ENCODE results near the gene NFATC1. TPM values are rescaled to one million over a fixed set of nuclear protein-coding genes. Genes with fewer than 3 reads are reported as not detected.
"Not testable (repeated sequence)": the region's sequence is repeated elsewhere in the genome, so short reads cannot be mapped to it uniquely, and the experiment has no call there.

NFATC1 gene
- total RNA-seq, 3 donors from 2014 or later (not counting 1 experiment from before 2014, with no cell fraction given): 35.8 to 47.4 (median 37.1) TPM

GRCh38 chr18:79502782-79503181 is 107.1 kb downstream of the NFATC1 start:
- Mint-ChIP-seq H3K36me3 (peaks cover 28% of the 10 kb centered on the region), H3K27me3 (ENCODE audit: low read depth in 2 of 2) (no peaks in the 10 kb centered on the region), H3K27ac (no peak overlapping the region), H3K9me3 (peaks cover 13 to 18% of the 10 kb centered on the region in 2 donors), H3K4me1 (peaks cover 30 to 35% of the 10 kb centered on the region in 2 donors), H3K4me3 (no peak overlapping the region)
- H3K9me3 ChIP-seq (ENCODE audit: control insufficient read depth, insufficient read depth, low read length): peaks cover 4% of the 10 kb centered on the region
- ATAC-seq: no peak
- no peak overlapping the region for H3K4me3 ChIP-seq (ENCODE audit: low read length)
- DNase-seq: no peak
- no peak overlapping the region for H3K27ac ChIP-seq (ENCODE audit: low read length)
- H3K4me1 ChIP-seq (ENCODE audit: control insufficient read depth, insufficient read depth, low read length): peaks cover 24% of the 10 kb centered on the region
- H3K36me3 ChIP-seq (ENCODE audit: control insufficient read depth, insufficient read depth, low read length): no peaks in the 10 kb centered on the region
- 68% methylated on average over 3 of the region's 4 CpGs for WGBS (ENCODE audit: insufficient coverage)
- no peak for TF ChIP-seq CTCF (IDR thresholded peaks at IDR 0.05)
- intact Hi-C loops (cut with micrococcal nuclease): no loop called here
- H3K27me3 ChIP-seq (ENCODE audit: control insufficient read depth, insufficient read depth, low read length): no peaks in the 10 kb centered on the region

DNA sequence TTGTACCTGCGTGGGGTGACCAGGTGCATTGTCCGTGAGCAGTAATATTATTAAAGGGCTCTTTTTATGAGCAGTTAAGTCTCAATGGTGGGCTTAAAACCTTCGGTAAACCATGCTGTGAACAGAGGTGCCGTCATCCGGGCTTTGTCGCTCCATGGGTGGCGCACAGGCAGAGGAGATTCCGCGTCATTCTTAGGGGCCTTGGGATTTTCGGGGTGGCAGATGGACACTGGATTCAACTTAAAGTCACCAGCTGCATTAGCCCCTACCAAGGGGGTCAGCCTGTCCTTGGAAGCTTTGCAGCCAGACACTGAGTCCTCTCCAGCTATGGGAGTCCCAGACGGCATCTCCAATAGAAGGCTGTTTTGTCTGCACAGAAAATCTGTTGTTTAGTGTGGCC is 107.7 kb downstream of the NFATC1 start:
- intact Hi-C loops (cut with micrococcal nuclease): no loop called here
- WGBS (ENCODE audit: insufficient coverage): 98% methylated on average over 11 of the region's 11 CpGs
- no peak overlapping the region for H3K27ac ChIP-seq (ENCODE audit: low read length)
- H3K4me3 Mint-ChIP-seq: no peak overlapping the region
- TF ChIP-seq CTCF (IDR thresholded peaks at IDR 0.05): no peak
- peaks cover 30% of the 10 kb centered on the region for H3K4me1 ChIP-seq (ENCODE audit: control insufficient read depth, insufficient read depth, low read length)
- ATAC-seq: no peak
- H3K36me3 Mint-ChIP-seq: peaks cover 22% of the 10 kb centered on the region
- H3K9me3 ChIP-seq (ENCODE audit: control insufficient read depth, insufficient read depth, low read length): peaks cover 4% of the 10 kb centered on the region
- peaks cover 0 to under 1% of the 10 kb centered on the region in 2 donors for H3K27me3 Mint-ChIP-seq (ENCODE audit: low read depth in 2 of 2)
- peaks cover 37 to 42% of the 10 kb centered on the region in 2 donors for H3K4me1 Mint-ChIP-seq
- DNase-seq: no peak
- H3K9me3 Mint-ChIP-seq: peaks cover 10 to 13% of the 10 kb centered on the region in 2 donors
- no peaks in the 10 kb centered on the region for H3K36me3 ChIP-seq (ENCODE audit: control insufficient read depth, insufficient read depth, low read length)
- no peak overlapping the region for H3K27ac Mint-ChIP-seq
- H3K27me3 ChIP-seq (ENCODE audit: control insufficient read depth, insufficient read depth, low read length): no peaks in the 10 kb centered on the region
- H3K4me3 ChIP-seq (ENCODE audit: low read length): no peak overlapping the region

- no peak for ATAC-seq
- peak overlapping the region in 1 of 2 donors; percentile 72 for H3K27ac Mint-ChIP-seq
- WGBS (ENCODE audit: insufficient coverage): 95% methylated on average over 12 of the region's 12 CpGs
- peaks cover 16% of the 10 kb centered on the region for H3K36me3 Mint-ChIP-seq
- Histone ChIP-seq H3K9me3 (ENCODE audit: control insufficient read depth, insufficient read depth, low read length) (no peaks in the 10 kb centered on the region), H3K4me1 (ENCODE audit: control insufficient read depth, insufficient read depth, low read length) (peaks cover 36% of the 10 kb centered on the region), H3K27me3 (ENCODE audit: control insufficient read depth, insufficient read depth, low read length) (no peaks in the 10 kb centered on the region), H3K4me3 (ENCODE audit: low read length) (no peak overlapping the region), H3K36me3 (ENCODE audit: control insufficient read depth, insufficient read depth, low read length) (no peaks in the 10 kb centered on the region), H3K27ac (ENCODE audit: low read length) (no peak overlapping the region)
- intact Hi-C loops (cut with micrococcal nuclease): no loop called here
- no peak for DNase-seq
- H3K4me3 Mint-ChIP-seq: no peak overlapping the region
- no peak for TF ChIP-seq CTCF (IDR thresholded peaks at IDR 0.05)
- peaks cover 9 to 11% of the 10 kb centered on the region in 2 donors for H3K9me3 Mint-ChIP-seq
- H3K4me1 Mint-ChIP-seq: peaks cover 43 to 48% of the 10 kb centered on the region in 2 donors
- peaks cover 0 to 5% of the 10 kb centered on the region in 2 donors for H3K27me3 Mint-ChIP-seq (ENCODE audit: low read depth in 2 of 2)
Measured at GRCh38 chr18:79504034-79504433, 108.3 kb downstream of the NFATC1 start.

- not testable (repeated sequence) for H3K36me3 ChIP-seq (ENCODE audit: control insufficient read depth, insufficient read depth, low read length)
Measured at GRCh38 chr18:79504495-79504894, 108.8 kb downstream of the NFATC1 start.

DNA sequence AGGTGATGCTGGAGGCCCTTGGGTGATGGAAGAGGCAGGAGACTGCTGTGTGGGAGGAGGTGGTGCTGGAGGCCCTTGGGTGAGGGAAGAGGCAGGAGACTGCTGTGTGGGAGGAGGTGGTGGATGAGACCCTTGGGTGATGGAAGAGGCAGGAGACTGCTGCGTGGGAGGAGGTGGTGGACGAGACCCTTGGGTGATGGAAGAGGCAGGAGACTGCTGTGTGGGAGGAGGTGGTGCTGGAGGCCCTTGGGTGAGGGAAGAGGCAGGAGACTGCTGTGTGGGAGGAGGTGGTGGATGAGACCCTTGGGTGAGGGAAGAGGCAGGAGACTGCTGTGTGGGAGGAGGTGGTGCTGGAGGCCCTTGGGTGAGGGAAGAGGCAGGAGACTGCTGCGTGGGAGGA is 109.7 kb downstream of the NFATC1 start:
- intact Hi-C loops (cut with micrococcal nuclease); H3K36me3 ChIP-seq (ENCODE audit: control insufficient read depth, insufficient read depth, low read length); DNase-seq; H3K27ac ChIP-seq (ENCODE audit: low read length); H3K27me3 Mint-ChIP-seq (ENCODE audit: low read depth in 2 of 2); H3K4me3 ChIP-seq (ENCODE audit: low read length); H3K36me3 Mint-ChIP-seq; ATAC-seq; H3K9me3 ChIP-seq (ENCODE audit: control insufficient read depth, insufficient read depth, low read length); H3K9me3 Mint-ChIP-seq; H3K27me3 ChIP-seq (ENCODE audit: control insufficient read depth, insufficient read depth, low read length): not testable (repeated sequence)
- peaks cover 47% of the 10 kb centered on the region for H3K4me1 ChIP-seq (ENCODE audit: control insufficient read depth, insufficient read depth, low read length)
- peak overlapping the region; percentile 82 for H3K4me3 Mint-ChIP-seq
- H3K27ac Mint-ChIP-seq: peak overlapping the region; percentile 82 to 89
- WGBS (ENCODE audit: insufficient coverage): 78% methylated on average over 3 of the region's 3 CpGs
- H3K4me1 Mint-ChIP-seq: peaks cover 43 to 54% of the 10 kb centered on the region in 2 donors

More at GRCh38 chr18:79504495-79504894, 108.8 kb downstream of the NFATC1 start:
- peak overlapping the region in 1 of 2 donors; percentile 72 for H3K27ac Mint-ChIP-seq
- H3K9me3 Mint-ChIP-seq; H3K4me3 ChIP-seq (ENCODE audit: low read length); H3K9me3 ChIP-seq (ENCODE audit: control insufficient read depth, insufficient read depth, low read length); ATAC-seq; H3K27ac ChIP-seq (ENCODE audit: low read length); H3K4me3 Mint-ChIP-seq; H3K27me3 Mint-ChIP-seq (ENCODE audit: low read depth in 2 of 2); H3K27me3 ChIP-seq (ENCODE audit: control insufficient read depth, insufficient read depth, low read length); intact Hi-C loops (cut with micrococcal nuclease); DNase-seq: not testable (repeated sequence)
- H3K36me3 Mint-ChIP-seq: peaks cover 11% of the 10 kb centered on the region
- 75% methylated on average over 4 of the region's 6 CpGs for WGBS (ENCODE audit: insufficient coverage)
- peaks cover 43 to 53% of the 10 kb centered on the region in 2 donors for H3K4me1 Mint-ChIP-seq
- H3K4me1 ChIP-seq (ENCODE audit: control insufficient read depth, insufficient read depth, low read length): peaks cover 41% of the 10 kb centered on the region
